Hair follicular keratinocyte (primary cell): ENCODE results near the gene NPTXR. TPM values are rescaled to one million over a fixed set of nuclear protein-coding genes. Genes with fewer than 3 reads are reported as not detected.

ENCODE experiments used
- total RNA-seq: library from RNA; depleted of rRNA; stranded (reverse); fragments of >200 nt; gene quantifications from 2 replicates; pipeline ENCODE4 v1.2.3, GENCODE V29; 2015

The NPTXR gene
- 0.16 TPM in 1 of 2 replicates, not detected in the other for total RNA-seq

DNA sequence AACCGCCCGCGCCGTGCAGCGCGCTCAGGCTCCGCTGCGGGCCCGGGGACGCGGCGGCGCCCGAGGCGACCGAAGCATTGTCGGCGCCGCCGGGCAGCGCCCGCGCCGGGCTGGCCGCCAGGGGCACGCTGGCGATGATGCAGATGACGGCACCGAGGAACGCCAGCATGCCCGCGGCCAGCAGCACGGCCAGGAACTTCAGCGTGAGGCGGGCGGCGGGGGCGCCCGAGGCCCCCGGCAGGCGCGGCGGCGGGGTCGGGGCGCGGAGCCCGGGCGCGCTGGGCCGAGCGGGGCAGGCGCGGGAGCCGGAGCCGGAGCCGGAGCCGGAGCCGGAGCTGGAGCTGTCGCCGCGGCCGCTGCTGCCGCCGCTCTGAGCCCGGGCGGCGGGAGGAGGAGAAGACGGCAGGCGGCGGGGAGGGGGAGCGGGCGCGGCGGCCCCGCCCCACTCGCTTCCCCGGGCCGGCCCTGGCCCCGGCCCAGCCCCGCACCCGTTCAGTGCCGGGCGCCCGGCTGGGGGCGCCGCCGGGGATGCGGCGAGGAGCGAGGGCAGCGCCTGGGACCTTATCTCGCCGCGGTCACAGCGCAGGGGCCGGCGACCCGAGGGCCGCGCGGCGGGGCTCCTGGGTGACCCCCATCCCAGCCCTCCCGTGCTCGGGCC is at the start of gene NPTXR:
Gene NPTXR (minus strand): TSS at position 372 of the 658 bp plus-strand sequence.

GRCh38 chr22:38872172-38872830 is 28.5 kb upstream of the NPTXR start, which contains the start of gene CBX6:
TSS of gene CBX6 (minus strand) at chr22:38872216. CDS start at chr22:38872190, 26 bp downstream.

DNA sequence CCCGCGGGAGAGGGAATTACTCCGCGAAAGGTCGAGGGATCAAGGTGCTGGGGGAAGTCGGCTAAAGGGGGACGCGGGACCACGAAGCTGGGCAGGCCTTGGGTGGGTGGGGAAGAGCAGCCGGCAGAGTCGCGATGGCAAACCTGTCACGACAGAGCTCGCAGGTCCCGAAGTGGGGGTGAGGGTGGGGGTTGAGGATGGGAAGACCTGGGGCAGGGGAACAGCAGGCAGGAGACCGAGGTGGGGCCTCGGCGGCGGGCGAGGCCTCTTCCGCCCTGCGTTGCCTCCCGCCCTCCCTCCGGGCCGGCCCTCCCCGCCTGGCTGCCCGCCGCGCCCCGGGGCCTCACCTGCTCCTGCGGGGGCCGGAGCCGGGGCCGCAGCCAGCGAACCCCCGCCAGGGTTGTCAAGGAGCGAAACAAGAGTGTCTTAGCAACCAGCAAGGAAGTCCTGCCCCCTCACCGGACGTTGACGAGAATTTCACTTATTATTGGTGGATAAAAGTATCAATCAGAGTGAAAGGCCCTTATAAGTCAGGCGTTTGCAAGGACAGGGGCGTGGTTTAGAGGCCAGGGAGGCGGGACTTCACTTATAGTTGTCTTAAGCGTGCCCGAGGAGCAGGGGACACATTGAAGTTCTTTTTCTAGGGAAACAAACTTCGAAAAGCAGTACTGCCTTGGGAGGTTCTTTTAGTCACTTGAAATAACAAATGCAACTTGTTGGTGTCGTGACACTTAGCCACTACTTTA is 49.9 kb downstream of the NPTXR start, which contains the start of gene DNAL4:
Gene DNAL4 (minus strand): TSS at position 423 of the 746 bp plus-strand sequence. CDS start 11,412 bp downstream, outside the sequence.

Other genes with a start within 250 kb of the NPTXR start
- 0.16 TPM in 1 of 2 replicates, not detected in the other for gene FAM227A, start 187.6 kb downstream of the NPTXR start, total RNA-seq
- gene CBY1, start 187.4 kb downstream of the NPTXR start, total RNA-seq: 22.9 and 24.1 TPM in 2 replicates
- gene TOMM22, start 162.1 kb downstream of the NPTXR start, total RNA-seq: 57.6 and 109 TPM in 2 replicates
- 42.0 and 86.2 TPM in 2 replicates for gene JOSD1, start 143.1 kb downstream of the NPTXR start, total RNA-seq
- 23.8 and 33.0 TPM in 2 replicates for gene GTPBP1, start 138.1 kb downstream of the NPTXR start, total RNA-seq
- gene SUN2, start 88.0 kb downstream of the NPTXR start, total RNA-seq: 72.1 and 72.8 TPM in 2 replicates
- gene DNAL4, start 49.9 kb downstream of the NPTXR start, total RNA-seq: 18.8 and 23.2 TPM in 2 replicates
- gene CBX6, start 28.2 kb upstream of the NPTXR start, total RNA-seq: 14.4 and 17.0 TPM in 2 replicates
- not detected in 2 replicates for gene APOBEC3A, start 113.6 kb upstream of the NPTXR start, total RNA-seq
- gene APOBEC3B, start 138.3 kb upstream of the NPTXR start, total RNA-seq: 2.0 and 2.6 TPM in 2 replicates
- gene APOBEC3C, start 170.2 kb upstream of the NPTXR start, total RNA-seq: 42.9 and 53.4 TPM in 2 replicates
- 0.23 TPM in 1 of 2 replicates, not detected in the other for gene APOBEC3D, start 177.1 kb upstream of the NPTXR start, total RNA-seq
- gene APOBEC3F, start 196.8 kb upstream of the NPTXR start, total RNA-seq: 2.7 and 8.8 TPM in 2 replicates
- 8.4 and 20.9 TPM in 2 replicates for gene APOBEC3G, start 233.2 kb upstream of the NPTXR start, total RNA-seq